ENCODE measurements around the gene ARX. TPM values are rescaled to one million over a fixed set of nuclear protein-coding genes. Genes with fewer than 3 reads are reported as not detected.

ARX gene
- total RNA-seq, 1 donor from 2014 or later: not detected

GRCh38 chrX:25007059-25008053 is 8.4 kb downstream of the ARX start:
- TF ChIP-seq, protein P1, sequence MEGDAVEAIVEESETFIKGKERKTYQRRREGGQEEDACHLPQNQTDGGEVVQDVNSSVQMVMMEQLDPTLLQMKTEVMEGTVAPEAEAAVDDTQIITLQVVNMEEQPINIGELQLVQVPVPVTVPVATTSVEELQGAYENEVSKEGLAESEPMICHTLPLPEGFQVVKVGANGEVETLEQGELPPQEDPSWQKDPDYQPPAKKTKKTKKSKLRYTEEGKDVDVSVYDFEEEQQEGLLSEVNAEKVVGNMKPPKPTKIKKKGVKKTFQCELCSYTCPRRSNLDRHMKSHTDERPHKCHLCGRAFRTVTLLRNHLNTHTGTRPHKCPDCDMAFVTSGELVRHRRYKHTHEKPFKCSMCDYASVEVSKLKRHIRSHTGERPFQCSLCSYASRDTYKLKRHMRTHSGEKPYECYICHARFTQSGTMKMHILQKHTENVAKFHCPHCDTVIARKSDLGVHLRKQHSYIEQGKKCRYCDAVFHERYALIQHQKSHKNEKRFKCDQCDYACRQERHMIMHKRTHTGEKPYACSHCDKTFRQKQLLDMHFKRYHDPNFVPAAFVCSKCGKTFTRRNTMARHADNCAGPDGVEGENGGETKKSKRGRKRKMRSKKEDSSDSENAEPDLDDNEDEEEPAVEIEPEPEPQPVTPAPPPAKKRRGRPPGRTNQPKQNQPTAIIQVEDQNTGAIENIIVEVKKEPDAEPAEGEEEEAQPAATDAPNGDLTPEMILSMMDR (IDR thresholded peaks at IDR 0.05): no peak
- Mint-ChIP-seq H3K27ac (no peak overlapping the region), H3K4me1 (peaks cover 16% of the 10 kb centered on the region), H3K4me3 (no peak overlapping the region), H3K36me3 (ENCODE audit: low read depth) (no peaks in the 10 kb centered on the region), H3K27me3 (peaks cover 29% of the 10 kb centered on the region), H3K9me3 (no peaks in the 10 kb centered on the region)
- ATAC-seq (ENCODE audit: low read depth) (no peak), DNase-seq (no peak)
- POLR2A ChIA-PET: no interaction called here
- CTCF ChIA-PET: no interaction called here
- intact Hi-C loops (cut with micrococcal nuclease): no loop called here

DNA sequence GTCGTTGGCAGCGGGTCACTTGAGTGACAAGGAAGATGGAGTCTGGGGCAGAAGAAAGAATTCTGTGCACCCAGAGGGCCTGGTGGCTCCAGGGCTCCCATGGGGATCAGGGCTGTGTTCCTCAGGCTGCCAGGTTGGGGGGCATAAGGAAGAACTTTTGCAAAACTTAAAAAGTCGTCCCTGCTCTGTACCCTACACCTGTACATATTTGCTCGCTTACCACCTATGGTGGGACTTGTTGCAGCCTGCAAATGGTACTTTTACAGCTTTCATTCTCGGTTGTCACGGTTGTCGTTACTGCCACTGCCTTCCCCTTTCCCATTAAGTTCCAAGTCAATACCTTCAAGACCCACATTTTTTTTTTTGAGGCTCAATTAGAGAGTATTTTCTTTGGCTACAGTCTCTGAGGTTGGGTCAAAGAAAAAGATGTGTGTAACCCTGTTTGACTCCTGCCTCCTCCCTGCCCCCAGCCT is 9.1 kb downstream of the ARX start:
- ATAC-seq (ENCODE audit: low read depth): no peak
- POLR2A ChIA-PET: no interaction called here
- no peak for DNase-seq
- H3K36me3 Mint-ChIP-seq (ENCODE audit: low read depth): no peaks in the 10 kb centered on the region
- intact Hi-C loops (cut with micrococcal nuclease): no loop called here
- no peak overlapping the region for H3K4me3 Mint-ChIP-seq
- H3K27me3 Mint-ChIP-seq: peaks cover 32% of the 10 kb centered on the region
- H3K4me1 Mint-ChIP-seq: peaks cover 16% of the 10 kb centered on the region
- no peaks in the 10 kb centered on the region for H3K9me3 Mint-ChIP-seq
- TF ChIP-seq, protein P1 (IDR thresholded peaks at IDR 0.05): no peak
- H3K27ac Mint-ChIP-seq: no peak overlapping the region
- CTCF ChIA-PET: no interaction called here

DNA sequence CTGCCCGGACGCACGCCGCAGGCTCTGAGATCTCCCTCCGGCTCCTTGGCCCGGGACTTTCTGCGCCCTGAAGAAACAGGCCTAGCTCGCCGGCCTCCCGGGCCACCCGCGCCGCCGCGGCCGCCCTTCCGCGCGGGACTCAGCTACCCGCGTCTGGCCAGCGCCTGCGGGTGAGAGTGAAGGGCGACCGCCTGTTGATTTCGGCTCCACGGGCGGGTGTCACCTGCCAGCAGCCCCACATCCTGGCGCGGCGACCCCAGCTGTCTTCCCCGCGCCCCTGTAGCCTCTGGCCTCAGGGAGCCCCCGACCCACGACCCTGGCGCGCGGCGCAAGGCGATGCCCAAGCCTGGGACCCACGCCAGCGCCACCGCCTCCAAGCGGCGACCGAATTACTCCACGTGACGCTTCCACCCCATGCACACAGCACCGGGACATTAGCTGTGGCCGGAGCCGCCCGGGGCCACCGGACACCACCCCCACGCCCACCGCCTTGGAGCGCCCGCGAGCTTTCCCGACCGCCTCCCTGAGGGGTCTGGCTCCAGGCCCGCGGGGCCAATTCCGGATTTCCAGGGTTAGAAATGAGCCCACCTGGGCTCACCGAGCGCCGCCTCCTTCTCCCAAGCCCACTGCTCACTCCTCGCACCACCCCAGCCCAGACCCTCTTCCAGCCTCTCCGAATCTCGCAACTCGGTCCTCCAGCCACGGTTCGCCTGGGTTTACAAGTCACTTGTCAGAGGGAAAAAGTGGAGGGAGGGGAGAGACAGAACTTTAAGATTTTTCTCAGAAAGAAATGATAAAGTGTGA is 10.2 kb downstream of the ARX start:
- TF ChIP-seq, protein P1 (IDR thresholded peaks at IDR 0.05): no peak
- H3K9me3 Mint-ChIP-seq: no peaks in the 10 kb centered on the region
- ChIA-PET CTCF (no interaction called here), POLR2A (no interaction called here)
- no peak for DNase-seq
- peaks cover 19% of the 10 kb centered on the region for H3K4me1 Mint-ChIP-seq
- ATAC-seq (ENCODE audit: low read depth): no peak
- H3K27ac Mint-ChIP-seq: no peak overlapping the region
- H3K4me3 Mint-ChIP-seq: no peak overlapping the region
- H3K36me3 Mint-ChIP-seq (ENCODE audit: low read depth): no peaks in the 10 kb centered on the region
- intact Hi-C loops (cut with micrococcal nuclease): no loop called here
- peaks cover 28% of the 10 kb centered on the region for H3K27me3 Mint-ChIP-seq

DNA sequence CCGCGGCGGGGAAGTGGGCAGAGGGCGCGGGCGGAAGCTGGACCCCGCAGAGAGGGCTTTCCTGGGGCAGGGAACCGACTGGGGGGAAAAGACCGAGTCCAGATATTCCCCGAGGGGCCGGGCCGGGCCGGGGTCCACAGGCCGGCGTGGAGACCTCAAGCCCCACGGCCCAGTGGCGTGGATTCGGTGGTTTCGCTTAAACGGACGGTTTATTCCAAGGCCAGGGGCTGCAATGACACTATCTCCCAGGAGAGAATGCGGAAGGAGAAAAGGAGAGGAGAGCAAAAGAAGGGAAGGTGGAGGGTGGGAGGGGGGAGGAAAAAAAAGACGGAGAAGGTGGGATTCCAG is 10.8 kb downstream of the ARX start:
- H3K27me3 Mint-ChIP-seq: peaks cover 24% of the 10 kb centered on the region
- DNase-seq (no peak), ATAC-seq (ENCODE audit: low read depth) (no peak)
- intact Hi-C loops (cut with micrococcal nuclease): no loop called here
- ChIA-PET CTCF (no interaction called here), POLR2A (no interaction called here)
- H3K36me3 Mint-ChIP-seq (ENCODE audit: low read depth): no peaks in the 10 kb centered on the region
- TF ChIP-seq, protein P1 (IDR thresholded peaks at IDR 0.05): no peak
- no peak overlapping the region for H3K4me3 Mint-ChIP-seq
- peaks cover 19% of the 10 kb centered on the region for H3K4me1 Mint-ChIP-seq
- no peaks in the 10 kb centered on the region for H3K9me3 Mint-ChIP-seq
- no peak overlapping the region for H3K27ac Mint-ChIP-seq

- ChIA-PET CTCF (no interaction called here), POLR2A (no interaction called here)
- H3K4me1 Mint-ChIP-seq: peaks cover 19% of the 10 kb centered on the region
- no peak for DNase-seq
- no peak overlapping the region for H3K27ac Mint-ChIP-seq
- peaks cover 24% of the 10 kb centered on the region for H3K27me3 Mint-ChIP-seq
- ATAC-seq (ENCODE audit: low read depth): no peak
- intact Hi-C loops (cut with micrococcal nuclease): no loop called here
- no peak overlapping the region for H3K4me3 Mint-ChIP-seq
- no peaks in the 10 kb centered on the region for H3K36me3 Mint-ChIP-seq (ENCODE audit: low read depth)
- H3K9me3 Mint-ChIP-seq: no peaks in the 10 kb centered on the region
- TF ChIP-seq, protein P1 (IDR thresholded peaks at IDR 0.05): no peak
Measured at GRCh38 chrX:25004485-25005032, 11.2 kb downstream of the ARX start.

Data from activated B cell treated with CpG ODN at 0.5 μM for 24 hours (primary cell).